GM21717 (cell line): ENCODE data around the gene ESRRA.

Experiments
- ATAC-seq: cut with Tn5 transposase; IDR thresholded peaks from one replicate; pipeline ENCODE4 v1.9.1; 2021; ENCODE audit warnings: mild to moderate bottlenecking, moderate library complexity; ENCODE audit not compliant: unreplicated experiment

ESRRA gene

DNA sequence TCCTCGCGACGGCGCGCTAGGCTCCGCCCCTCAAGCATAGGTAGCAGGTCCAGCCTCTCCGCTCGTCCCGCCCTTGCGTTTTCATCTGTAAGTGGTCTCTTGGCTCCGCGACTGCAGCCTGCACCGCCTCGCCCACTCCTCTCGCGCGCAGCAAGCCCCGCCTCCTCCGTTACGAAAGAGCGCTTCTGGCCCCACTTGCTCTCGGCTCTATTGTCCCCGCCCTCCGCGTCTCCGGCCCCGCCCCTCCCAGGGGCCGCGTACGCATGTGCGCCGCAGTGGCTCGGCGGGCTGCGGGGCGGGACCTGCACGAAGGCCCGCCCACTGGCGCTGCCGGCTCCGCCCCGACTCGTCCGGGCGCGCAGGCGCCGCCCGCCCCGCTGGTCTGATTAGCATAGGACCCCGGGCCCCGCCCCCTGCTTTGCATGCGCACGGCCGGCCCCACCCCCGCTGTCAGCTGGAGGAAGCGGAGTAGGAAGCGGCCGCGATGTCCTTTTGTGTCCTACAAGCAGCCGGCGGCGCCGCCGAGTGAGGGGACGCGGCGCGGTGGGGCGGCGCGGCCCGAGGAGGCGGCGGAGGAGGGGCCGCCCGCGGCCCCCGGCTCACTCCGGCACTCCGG lies at the start of gene ESRRA:
Gene ESRRA (plus strand): TSS at position 450 of the 616 bp plus-strand sequence. CDS start 1,656 bp downstream, outside the sequence.
- peak; percentile 58 for ATAC-seq

DNA sequence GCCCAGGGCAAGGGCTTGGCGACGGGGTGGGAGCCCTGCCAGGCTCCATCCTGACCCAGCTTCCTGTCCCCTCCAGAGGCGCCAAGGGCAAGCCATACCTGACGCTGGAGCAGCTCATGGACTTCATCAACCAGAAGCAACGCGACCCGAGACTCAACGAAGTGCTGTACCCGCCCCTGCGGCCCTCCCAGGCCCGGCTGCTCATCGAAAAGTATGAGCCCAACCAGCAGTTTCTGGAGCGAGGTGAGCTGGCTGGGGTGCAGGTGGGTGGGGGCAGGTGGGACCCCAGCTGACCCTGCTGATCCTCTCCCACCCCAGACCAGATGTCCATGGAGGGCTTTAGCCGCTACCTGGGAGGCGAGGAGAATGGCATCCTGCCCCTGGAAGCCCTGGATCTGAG lies 49.0 kb upstream of the ESRRA start:
- no peak for ATAC-seq

DNA sequence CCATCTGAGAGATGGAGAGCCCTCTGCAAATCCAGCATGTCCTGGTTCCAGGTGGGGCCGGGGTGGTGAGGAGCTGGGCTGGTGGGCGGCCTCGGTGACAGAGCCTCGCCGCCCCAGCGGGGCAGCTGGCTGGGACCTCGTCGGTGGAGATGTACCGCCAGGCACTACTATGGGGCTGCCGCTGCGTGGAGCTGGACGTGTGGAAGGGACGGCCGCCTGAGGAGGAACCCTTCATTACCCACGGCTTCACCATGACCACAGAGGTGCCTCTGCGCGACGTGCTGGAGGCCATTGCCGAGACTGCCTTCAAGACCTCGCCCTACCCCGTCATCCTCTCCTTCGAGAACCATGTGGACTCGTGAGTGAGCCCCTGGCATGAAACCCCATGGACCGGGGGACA lies 47.0 kb upstream of the ESRRA start:
- ATAC-seq, result no peak

DNA sequence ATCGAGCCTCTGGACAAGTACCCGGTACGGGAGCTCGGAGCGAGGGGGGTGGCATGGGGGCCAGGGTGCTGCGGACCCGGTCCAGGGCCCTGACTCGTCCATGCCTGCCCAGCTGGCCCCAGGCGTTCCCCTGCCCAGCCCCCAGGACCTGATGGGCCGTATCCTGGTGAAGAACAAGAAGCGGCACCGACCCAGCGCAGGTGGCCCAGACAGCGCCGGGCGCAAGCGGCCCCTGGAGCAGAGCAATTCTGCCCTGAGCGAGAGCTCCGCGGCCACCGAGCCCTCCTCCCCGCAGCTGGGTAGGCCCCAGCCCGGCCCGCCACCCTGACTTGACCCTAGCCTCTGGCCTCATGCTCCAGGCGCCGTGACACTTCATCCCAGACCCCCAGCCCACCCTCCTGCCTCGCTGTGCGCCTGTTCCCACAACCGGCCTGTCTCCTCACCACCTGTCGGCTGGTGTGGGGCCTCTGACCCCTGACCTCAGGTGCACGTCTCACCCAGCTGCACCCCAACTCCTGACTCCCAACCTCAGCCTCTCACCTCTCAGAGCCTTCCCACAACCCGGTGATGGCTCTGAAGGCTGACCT lies 46.3 kb upstream of the ESRRA start:
- ATAC-seq, result no peak

DNA sequence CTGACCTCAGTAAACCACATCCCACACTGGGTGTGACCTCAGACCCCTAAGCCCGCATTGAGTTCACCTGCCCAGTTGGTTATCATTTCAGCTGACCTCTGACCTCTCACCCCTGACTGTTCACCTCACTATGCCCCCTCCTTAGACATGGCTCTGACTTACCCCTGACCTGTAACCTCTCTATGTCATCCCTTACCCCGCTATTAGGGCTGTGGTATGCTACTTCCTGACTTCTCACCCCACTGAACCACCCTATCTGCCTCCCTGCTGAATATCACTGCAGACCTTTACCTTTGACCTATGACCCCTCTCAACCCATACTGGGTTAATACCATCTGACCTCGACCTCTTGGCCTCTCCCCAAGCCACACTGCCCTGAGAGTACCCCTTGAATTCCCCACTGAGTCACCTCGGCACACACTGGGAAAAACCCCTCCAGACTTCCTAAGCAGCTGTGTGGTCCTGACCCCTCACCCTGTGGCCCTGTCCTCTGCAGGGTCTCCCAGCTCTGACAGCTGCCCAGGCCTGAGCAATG lies 45.7 kb upstream of the ESRRA start:
- no peak for ATAC-seq

DNA sequence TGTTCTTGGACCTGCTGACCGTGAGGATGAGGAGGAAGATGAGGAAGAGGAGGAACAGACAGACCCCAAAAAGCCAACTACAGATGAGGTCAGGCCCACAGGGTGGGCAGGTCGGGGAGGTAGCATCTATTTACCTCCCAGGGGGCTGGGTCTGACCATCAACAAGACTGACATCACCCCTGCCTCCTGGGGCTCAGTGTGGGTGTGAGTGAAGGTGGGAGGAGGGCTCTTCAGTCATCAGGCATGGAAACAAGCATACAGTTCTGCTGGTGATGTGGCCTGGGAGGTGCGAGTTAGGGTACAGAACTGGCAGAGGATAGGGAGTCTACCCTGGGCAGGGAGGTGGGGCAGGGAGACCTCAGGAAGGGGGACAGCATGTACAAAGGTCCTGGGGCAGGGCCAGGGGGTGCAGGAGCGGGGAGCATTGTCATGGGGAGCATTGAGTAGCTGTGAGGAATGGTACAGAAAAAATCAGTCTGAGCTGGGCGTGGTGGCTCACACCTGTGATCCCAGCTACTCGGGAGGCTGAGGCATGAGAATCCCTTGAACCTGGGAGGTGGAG lies 45.1 kb upstream of the ESRRA start:
- no peak for ATAC-seq

DNA sequence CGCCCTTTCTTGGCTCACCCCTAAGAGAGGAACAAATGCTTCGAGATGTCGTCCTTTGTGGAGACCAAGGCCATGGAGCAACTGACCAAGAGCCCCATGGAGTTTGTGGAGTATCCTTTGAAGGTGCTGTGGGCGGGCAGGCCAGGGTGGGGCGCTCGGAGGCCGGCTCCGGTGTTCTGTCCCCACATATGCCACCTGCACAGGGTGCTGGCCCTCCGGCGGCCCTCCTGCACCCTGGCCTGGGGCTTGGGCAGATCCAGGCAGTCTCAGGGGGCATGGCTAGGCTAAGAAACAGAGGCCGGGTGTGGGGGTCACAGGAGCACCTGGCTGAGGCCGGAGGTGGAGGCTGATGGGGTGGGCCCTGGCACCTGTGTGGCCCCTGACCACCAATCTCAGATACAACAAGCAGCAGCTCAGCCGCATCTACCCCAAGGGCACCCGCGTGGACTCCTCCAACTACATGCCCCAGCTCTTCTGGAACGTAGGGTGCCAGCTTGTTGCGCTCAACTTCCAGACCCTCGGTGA lies 43.7 kb upstream of the ESRRA start:
- no peak for ATAC-seq

DNA sequence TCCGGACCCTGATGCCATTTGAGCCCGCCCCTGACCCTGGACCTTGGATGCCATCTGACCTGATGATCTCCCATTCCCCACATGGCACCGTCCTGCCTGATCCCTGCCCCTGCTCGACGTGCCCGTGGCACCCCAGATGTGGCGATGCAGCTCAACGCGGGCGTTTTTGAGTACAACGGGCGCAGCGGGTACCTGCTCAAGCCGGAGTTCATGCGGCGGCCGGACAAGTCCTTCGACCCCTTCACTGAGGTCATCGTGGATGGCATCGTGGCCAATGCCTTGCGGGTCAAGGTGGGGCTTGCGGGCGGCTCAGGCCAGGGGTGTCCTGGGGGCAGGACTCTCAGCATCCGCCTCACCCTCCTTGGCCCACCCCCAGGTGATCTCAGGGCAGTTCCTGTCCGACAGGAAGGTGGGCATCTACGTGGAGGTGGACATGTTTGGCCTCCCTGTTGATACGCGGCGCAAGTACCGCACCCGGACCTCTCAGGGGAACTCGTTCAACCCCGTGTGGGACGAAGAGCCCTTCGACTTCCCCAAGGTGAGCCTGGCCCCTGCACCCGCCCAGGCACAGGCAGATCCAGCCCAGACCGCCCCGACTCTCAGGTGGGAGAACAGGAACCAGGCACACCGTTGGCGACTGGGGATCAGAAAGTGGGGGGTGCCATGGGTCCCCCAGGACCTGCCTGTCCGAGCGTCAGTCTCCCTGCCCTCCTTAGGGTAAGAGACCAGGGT lies 42.9 kb upstream of the ESRRA start:
- ATAC-seq, result no peak

DNA sequence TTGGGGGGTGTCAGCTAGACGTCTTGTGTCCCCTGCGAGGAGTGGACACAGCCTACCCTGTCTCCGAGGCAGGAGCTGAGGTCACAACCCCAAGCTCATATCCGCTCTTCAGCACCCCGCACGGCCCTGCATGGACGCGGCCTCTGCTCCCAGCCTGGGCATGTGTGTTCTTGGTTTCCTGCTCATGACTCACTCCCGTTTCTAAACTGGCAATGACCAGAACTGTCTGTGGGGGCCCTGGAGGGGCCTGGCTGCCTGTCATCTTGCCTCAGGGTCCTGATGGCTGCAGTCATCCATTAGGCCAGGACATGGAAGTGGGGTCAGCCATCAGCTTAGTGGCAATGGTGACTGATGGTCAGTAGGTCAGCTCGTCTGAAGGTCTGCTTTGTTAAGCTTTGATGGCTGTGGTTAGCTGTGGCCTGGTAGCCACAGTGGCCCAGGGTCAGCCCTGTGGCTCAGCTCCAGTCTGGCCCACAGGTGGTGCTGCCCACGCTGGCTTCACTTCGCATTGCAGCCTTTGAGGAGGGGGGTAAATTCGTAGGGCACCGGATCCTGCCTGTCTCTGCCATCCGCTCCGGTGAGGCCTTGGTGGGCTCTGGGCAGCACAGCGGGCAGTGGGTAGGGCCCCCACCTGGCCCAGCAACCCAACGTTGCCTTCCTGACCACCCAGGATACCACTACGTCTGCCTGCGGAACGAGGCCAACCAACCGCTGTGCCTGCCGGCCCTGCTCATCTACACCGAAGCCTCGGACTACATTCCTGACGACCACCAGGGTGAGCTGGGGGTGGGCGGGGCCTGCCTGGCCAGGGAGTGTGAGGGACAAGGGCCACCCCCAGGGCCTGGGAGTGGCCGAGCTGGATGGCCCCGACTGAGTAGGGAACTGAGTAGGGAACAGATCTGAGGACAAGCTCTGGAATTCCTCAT lies 42.0 kb upstream of the ESRRA start:
- ATAC-seq, result no peak

DNA sequence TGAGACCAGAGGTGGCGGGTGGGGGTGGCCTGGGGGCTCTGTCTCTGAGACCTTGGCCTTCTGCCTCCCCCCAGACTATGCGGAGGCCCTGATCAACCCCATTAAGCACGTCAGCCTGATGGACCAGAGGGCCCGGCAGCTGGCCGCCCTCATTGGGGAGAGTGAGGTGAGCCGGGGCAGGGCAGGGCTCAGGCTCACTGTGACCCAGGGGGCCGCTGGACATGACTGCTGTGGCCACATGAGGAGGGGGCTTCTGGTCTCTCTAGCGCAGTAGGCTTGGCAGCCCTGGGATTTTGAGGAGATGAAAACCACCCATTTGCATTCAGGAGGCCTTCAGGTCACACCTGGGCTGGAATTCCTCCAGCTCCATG lies 41.4 kb upstream of the ESRRA start:
- ATAC-seq, result no peak

DNA sequence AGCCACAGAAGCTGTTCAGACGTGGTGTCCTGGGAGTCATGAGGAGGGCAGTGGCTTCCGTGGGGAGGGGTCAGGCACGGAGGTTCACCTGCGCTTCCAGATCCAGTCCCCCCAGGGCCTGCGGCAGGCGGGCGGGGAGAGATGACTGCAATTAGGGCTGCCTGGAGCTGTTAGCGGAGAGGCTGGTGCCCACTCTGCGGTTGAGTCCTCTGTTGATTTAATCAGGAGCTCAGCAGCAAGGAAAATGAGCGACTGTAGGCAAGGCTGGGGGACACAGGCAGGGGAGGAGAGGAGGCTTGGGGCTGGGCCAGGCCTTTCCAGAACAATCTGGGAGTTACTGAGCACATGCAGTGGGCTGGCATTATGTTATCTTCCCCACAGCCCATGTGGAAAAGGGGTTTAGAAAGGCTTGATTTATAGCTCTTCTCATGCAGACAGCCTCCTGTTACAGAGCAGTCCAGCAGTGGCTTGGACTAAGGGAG lies 40.9 kb upstream of the ESRRA start:
- no peak for ATAC-seq

DNA sequence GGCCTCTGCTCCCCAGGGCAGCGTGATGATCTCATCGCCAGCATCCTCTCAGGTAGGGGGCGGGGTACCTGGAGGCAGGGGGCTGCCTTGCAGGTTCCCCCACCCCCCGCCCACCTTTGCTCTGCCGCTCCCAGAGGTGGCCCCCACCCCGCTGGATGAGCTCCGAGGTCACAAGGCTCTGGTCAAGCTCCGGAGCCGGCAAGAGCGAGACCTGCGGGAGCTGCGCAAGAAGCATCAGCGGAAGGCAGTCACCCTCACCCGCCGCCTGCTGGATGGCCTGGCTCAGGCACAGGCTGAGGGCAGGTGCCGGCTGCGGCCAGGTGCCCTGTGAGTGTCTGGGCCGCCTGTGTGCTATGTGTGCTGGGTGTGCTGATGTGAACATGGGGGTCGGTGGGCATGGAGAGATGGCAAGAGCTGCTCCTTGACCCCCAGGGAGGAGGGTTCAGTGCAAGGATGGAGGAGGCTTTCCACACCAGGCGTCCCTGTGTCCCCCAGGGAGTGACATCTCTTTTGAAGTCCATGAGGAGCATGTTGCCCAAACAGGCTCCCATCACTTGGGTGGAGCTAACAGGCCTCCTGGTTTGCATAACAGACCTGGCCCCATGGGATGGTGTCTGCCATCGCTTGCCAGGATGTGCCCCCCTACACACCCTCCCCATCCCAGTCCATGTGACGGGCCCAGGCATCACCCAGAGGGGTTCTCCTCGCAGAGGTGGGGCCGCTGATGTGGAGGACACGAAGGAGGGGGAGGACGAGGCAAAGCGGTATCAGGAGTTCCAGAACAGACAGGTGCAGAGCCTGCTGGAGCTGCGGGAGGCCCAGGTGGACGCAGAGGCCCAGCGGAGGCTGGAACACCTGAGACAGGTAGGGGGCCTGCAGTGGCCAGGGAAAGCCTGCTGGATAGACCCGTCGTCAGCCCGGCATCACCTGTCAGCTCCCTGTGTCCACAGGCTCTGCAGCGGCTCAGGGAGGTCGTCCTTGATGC lies 39.9 kb upstream of the ESRRA start:
- ATAC-seq, result no peak

DNA sequence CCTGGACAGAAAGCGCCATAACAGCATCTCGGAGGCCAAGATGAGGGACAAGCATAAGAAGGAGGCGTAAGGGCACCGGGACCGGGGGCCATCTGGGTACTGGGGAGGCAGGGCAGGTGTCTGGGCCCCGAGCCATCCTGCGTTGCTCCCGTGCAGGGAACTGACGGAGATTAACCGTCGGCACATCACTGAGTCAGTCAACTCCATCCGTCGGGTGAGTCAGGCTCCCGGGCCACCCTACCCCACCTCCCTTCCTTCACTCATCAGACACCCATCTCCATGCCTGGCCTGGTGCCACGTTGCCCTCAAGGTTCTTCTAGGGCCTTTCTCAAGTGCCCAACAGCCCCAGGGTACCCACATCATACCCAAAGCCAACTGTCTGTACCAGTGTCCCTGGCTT lies 39.0 kb upstream of the ESRRA start:
- no peak for ATAC-seq

DNA sequence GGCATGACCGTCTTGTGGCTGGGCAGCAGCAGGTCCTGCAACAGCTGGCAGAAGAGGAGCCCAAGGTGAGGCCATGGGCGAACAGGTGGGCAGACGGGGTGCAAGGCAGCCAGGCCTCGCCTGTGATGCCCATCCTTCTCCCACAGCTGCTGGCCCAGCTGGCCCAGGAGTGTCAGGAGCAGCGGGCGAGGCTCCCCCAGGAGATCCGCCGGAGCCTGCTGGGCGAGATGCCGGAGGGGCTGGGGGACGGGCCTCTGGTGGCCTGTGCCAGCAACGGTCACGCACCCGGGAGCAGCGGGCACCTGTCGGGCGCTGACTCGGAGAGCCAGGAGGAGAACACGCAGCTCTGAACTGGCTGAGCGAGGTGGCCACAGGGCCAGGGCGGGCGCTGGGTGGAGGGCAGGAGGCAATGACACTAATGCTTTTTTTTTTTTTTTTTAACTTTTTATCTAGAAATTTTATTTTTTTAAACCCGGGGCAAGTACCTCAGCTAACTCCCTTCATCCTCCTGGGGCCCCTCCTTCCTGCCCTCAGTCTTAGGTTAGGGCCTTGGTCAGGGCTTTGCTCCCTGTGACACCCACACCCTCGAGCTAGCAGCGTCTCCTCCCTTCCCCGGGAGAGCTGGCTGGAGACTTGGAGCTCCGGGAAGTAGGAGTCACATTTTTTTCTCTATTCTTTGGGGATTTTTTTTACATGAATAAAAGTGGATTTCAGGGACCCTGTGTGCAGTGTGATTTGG lies 37.9 kb upstream of the ESRRA start:
- no peak for ATAC-seq

DNA sequence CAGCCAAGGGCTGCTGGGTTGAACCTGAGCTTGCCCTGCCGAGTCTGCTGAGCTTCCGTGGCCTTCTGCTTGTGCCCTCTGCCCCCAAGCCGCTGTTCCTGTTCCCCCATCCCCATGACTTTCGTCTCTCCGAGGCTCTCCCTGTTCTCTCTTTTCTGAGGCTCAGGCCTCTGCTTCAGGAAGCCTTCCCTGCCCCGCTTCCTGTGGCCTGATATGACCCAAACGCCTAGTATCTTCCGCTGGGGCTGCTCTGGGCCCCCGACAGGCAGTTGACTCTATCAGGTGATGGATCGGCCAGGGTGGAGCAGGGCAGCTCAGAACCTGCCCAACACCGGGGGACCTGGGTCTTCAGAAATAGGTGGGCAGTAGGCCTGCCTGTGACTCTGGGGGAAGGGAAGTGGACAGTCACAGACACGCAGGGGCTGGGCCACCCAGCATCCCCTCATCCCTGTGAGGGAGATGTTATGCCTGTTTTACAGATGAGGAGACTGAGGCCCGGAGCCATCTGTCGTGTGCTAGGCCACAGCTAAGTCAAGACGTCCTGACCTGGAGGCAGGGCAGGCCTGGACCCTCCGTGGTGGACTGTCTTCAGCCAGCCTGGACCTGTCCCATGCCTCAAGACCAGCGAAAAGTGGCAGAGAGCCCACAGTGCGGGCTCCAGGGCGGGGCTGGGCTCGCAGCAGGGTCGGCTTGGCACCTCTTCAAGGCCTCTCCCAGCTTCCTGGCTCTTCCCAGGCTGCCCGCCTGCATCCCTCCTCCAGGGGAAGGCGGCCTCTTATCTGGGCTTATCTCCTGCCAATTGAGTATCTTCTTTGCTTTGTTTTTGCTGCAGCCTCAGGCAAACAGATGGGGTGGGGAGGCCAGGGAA lies 37.1 kb upstream of the ESRRA start:
- ATAC-seq, result no peak

DNA sequence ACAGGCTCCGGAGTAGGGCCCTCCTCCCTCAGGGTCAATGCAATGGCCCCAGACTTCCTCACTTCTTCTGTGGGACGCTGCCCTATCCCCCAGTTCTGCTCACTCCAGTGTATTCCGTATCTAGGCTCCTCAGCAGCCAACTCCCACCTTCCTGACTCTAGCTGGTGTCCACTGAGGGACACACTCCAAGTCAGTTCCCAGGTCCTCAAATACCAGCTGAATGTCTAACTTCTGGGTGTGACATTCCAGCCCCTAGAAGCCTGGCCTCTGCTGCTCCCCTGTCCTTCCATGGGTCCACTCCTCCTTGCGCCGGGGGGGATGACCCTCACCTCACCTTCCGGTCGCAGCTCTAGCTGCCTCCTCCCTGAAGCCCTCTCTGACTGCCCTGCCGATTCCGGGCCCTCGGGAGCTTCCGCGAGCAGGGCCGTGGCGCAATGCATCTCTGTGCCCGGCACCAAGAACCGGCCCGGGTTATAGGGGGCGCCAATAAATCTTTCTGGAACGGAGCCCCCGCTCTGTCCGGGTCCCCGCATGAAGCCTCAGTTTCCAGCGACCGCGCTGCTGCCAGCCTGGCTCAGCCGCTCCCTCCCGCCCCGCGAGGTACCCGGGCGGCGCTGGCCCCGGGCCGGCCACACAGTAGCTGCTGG lies 36.3 kb upstream of the ESRRA start:
- peak; percentile 16 for ATAC-seq
